COLO668 (cell line): ENCODE results near the gene SCYGR7.
"Not testable (repeated sequence)": the region's sequence is repeated elsewhere in the genome, so short reads cannot be mapped to it uniquely, and the experiment has no call there.

Experiments
- DNase-seq: peaks from one replicate; lab custom pipeline; 2025; ENCODE audit not compliant: unreplicated experiment; lab: John Stamatoyannopoulos, UW

SCYGR7 gene

DNA sequence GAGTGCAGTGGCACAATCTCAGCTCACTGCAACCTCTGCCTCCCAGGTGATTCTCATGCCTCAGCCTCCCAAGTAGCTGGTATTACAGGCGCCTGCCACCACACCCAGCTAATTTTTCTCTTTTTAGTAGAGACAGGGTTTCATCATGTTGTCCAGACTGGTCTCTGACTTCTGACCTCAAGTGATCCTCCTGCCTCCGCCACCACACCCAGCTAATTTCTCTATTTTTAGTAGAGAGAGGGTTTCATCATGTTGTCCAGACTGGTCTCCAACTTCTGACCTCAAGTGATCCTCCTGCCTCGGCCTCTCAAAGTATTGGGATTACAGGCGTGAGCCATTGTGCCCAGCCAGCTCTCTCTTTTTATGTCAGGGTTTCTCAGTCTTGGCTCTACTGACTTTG, 28.1 kb downstream of the SCYGR7 start:
- DNase-seq, result not testable (repeated sequence)

DNA sequence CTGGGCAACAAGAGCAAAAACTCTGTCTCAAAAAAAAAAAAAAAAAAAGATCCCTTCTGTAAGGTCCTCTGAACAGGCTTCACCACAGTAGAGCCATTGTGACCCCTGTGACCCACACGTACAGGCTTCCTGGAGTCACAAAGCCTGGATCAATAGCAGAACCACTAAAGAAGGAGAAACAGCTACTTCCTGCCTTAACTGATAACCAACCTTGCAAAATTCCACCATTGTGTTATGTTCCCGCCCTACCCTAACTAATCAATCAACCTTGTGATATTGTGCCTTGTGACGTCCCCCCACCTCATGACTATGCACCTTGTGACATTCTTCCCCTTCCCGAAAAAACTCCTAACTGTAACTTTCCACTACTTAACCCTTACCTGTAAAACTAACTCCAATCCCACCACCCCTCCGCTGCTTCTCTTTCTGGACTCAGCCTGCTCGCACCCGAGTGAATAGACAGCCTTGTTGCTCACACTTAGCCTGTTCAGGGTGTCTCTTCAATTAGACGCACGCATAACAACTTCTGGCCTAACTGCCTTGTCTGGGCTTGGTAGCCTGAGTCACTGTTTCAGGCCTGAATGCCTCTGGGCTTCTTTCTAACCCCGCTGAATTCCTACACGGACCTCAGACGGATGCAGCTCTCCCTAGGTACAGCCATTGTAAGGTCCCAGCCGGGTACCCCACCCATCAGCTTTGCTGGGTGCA, 31.4 kb downstream of the SCYGR7 start:
- no peak for DNase-seq

DNA sequence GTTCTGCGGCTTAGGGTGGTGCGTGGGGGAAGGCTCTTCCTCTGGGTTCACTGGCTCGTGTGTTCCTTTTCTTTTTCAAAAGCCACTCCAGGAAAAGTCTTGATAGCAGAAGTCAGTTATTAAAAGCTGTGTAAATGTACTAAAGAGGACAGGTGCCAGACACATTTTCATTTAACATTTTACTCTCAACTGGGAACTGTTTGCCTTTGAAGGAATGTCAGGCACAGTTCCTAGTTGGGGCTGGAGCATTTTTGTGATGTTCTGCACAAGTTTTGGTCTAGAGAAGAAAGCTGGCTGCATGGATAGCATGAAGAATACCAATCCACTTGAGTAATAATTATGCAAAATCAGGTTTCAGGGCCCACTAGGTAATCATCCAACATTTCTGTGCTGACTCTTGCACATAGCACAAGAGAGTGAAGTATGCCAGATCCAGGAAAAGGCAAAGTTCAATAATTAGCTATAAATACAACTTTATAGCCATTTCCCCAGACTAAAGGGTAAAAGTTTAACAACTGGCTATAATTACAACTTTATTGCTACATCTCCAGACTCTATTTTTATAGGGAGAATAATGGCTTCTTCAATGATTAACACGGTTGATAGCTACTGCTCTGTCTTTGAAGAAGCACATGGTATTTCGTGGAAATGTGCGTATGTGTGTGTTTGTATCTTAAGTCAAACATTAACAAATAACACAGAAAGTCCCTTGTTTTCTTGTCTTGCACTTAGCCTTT, 33.8 kb downstream of the SCYGR7 start:
- no peak for DNase-seq

DNA sequence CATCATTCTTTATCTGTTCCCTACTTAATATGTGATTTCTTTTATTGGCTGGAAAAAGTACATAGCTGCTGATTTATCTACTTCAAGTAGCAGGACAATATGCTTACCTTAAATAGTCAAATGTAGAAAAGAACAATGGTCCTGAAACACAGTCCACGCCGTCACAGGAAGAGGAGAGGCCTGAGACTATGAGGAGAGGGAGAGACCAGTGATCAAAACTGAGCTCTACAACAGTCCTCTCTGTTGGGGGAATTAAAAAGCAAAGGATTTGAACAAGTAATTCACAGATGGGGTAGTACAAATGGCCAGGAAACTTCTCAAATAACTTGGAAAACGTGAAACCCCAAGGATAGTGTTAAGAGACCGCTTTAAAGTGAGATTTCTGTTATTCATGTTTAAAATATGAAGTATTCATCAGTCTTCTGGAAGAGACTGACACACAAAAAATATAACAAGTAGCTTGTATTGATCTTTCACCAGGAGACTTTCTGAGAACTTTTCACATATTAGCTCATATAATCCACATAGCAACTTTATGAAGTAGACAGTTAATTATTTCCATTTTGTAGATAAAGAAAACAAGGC, 37.7 kb downstream of the SCYGR7 start:
- no peak for DNase-seq

DNA sequence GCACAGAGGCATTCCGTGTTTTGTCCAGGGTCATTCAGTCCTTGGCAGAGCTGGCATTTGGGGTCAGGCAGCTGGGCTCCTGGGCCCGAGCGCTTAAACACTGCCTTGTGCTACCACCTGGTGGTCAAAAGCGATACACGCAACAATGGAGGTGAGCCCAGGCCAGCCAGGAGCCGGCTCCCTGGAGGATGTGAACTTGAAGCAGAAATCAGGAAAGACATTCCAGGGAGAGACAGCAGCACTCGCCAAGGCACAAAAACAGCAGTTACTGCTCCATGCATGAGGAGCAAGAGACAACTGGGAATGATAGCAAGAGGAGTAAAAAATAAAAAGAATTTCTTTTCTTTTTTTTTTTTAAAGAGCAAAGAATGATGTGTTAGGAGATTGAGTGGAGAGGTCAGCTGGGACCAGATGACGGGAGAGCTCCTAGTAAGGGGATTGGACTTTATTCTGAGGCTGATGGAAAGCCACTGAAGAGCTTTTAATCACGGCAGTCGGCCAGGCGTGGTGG, 38.3 kb downstream of the SCYGR7 start:
- peak; percentile 72 for DNase-seq

DNA sequence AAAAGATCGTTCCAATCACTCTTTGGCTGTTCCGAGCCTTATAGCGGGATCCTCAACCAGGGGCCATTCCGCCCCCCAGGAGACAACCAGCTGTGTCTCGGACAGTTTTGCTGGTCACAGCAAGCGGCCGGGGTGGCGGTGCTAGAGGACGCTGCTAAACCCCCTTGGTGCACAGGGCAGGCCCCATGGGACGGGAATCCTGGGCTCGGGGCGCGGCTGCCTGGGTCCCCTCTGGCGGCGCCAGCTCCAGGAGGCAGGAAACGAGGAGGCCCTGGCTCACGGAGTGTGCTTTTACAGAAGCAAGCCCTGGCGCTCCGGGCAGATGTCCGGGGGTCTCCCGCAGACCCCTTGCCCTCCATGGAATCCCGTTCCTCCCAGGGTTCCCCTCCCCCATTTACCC, 39.7 kb downstream of the SCYGR7 start:
- no peak for DNase-seq

DNA sequence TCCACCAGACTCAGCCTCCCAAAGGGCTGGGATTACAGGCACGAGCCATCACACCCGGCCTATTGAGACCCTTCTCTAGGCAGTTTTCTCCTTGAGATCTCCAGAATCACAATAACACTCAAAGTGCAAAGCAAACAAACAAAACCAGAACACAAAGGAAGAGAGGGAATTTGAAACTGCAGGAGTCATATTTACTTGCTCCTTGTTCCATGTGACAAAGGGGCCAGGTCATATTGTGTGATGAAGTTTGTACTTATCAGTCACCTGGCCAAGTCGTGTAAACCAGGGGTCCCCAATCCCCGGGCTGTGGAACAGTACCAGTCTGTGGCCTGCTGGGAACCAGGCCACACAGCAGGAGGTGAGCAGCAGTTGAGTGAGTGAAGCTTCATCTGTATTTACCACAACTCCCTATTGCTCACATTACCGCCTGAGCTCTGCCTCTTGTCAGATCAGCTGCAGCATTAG, 44.1 kb downstream of the SCYGR7 start:
- DNase-seq, result peak; percentile 74

DNA sequence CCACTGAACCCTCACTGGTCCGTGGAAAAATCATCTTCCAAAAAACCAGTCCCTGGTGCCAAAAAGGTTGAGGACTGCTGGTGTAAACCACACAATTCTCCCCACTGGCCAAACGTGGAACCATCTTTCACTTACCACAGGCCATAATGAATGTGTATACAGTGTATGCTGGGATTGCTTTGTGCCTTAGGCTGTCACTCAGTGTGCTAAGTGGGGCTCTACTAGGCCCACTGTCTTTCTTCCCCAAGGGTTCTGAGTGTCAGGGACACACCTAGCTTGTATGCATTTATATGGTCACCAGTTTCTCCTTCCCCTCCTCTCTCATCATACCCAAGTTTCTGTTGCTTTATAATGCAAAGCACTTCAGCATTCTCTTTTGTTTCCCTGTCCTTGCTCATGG, 44.8 kb downstream of the SCYGR7 start:
- DNase-seq, result peak; percentile 7

DNA sequence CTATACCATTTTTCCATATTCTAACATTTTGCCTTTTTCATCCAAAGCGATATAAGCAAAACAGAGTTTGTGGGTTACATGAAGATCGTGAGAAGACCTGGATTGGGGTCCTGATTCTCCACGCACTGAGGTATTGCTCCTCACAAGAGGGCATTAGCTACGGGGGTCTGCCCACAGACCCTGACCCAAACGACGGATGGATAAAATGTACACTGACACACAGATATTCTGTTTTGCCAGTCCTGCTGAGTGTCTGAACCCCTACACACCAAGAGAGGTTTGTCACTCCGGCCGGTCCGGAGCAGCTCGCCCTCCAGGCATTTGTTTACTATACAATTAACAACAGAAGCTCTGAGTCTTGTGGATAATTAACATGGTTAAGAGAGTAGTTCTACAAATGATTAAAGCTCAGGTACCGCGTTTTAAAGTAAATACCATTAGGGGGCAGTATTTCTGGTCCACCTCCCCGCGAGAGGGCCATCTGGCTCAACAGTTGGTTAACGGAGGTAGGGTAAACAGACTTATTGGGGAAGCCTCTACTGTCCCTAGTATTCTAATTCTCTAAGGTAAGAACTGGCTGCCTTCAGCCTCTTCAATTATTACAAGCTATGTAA, 46.0 kb downstream of the SCYGR7 start:
- no peak for DNase-seq

DNA sequence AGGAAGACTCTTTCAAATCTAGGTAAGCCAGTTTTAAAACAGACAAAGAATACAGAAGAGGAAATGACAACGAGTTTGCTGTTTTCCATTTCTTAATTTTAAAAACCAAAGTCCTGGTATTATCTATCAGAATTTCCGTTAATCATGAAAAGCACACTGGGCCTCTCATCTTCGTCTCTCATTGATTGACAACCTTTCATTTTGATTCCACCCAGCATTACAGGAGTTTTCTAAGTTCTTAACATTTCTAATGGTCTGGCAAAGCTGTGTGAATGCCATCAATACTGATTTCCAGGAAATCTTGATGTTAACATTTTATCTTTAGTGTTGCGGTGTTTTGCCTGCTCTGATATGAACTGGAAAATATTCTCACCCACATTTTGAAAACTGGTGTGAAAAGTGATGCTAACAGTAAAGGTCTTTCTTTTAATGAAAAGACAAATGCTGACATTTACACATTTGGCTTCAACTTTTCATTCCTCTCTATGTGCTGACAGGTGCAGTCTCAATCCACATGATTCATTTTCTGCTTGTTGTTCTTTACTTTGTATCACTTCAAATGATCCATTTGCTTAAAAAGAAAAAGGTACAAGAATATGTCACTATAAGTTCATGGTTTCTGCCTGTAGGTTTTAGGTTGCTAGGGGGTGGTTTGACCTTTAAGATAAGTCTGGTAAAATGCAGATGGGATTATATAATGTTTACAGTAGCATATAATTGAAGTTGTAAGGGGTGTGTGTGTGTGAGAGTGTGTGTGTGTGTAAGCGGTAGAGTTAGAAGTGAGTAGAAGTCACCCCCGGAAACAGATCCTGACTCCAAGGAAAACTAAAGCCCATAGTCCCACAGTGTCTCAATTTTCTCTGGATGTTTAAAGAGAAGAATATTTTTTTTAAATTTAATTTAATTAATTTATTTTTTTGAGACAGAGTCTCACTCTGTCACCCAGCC, 47.0 kb downstream of the SCYGR7 start:
- no peak for DNase-seq
